Upper lobe of left lung (tissue), 4 donors: ENCODE data around the gene C11orf65.

Experiments
- EP300 ChIP-seq, 4 donors: sonication (generic); formaldehyde crosslinking; IDR thresholded peaks; one replicate each; pipeline ENCODE4 v1.5.1; 2017; ENCODE audit warnings: antibody characterized with exemption in 4 of 4, control low read depth in 2 of 4
- POLR2AphosphoS5 ChIP-seq, 2 donors: sonication (generic); formaldehyde crosslinking; IDR thresholded peaks; one replicate each; pipeline ENCODE4 v1.5.1; 2017; ENCODE audit warnings: antibody characterized with exemption in 2 of 2
- TF ChIP-seq, protein P1 (sequence below), 6 experiments: fragments of 450-650 bp in 4 of 6; fragments of 200-600 bp in 2 of 6; sonication (generic) in 2 of 6; IDR thresholded peaks; one replicate each; pipeline ENCODE4 v1.5.1; 2016 to 2019; ENCODE audit warnings: antibody characterized with exemption in 6 of 6

DNA sequence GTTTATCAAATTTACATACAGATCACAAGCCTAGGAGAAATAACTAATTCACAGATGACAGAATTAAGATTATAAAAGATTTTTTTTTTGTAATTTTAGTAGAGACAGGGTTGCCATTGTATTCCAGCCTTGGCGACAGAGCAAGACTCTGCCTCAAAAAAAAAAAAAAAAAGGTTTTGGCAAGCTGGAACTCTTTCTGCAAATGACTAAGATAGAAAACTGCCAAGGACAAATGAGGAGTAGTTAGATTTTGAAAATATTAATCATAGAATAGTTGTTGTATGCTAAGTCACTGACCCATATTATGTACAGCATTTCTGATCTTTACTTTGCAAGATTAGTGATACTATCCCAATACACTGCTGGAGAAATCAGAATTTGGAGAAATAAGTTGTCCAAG lies 99.2 kb downstream of the C11orf65 start:
- TF ChIP-seq, protein P1, sequence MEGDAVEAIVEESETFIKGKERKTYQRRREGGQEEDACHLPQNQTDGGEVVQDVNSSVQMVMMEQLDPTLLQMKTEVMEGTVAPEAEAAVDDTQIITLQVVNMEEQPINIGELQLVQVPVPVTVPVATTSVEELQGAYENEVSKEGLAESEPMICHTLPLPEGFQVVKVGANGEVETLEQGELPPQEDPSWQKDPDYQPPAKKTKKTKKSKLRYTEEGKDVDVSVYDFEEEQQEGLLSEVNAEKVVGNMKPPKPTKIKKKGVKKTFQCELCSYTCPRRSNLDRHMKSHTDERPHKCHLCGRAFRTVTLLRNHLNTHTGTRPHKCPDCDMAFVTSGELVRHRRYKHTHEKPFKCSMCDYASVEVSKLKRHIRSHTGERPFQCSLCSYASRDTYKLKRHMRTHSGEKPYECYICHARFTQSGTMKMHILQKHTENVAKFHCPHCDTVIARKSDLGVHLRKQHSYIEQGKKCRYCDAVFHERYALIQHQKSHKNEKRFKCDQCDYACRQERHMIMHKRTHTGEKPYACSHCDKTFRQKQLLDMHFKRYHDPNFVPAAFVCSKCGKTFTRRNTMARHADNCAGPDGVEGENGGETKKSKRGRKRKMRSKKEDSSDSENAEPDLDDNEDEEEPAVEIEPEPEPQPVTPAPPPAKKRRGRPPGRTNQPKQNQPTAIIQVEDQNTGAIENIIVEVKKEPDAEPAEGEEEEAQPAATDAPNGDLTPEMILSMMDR (IDR thresholded peaks at IDR 0.05): no peak
- TF ChIP-seq EP300 (IDR thresholded peaks at IDR 0.05) (no peak), POLR2AphosphoS5 (IDR thresholded peaks at IDR 0.05) (no peak)
